Ishikawa (cell line): Measurements from ENCODE around the gene CELA1.

ENCODE experiments used
- CEBPB ChIP-seq: IDR thresholded peaks from 2 replicates; pipeline ENCODE4 v1.6.1; 2012
- CREB1 ChIP-seq: IDR thresholded peaks from 2 replicates; pipeline ENCODE4 v1.6.1; 2012; ENCODE audit warnings: low read depth
- EGR1 ChIP-seq: IDR thresholded peaks from 2 replicates; pipeline ENCODE4 v1.6.1; 2012
- EP300 ChIP-seq: IDR thresholded peaks from 2 replicates; pipeline ENCODE4 v1.6.1; 2012; ENCODE audit warnings: borderline replicate concordance
- FOXM1 ChIP-seq: IDR thresholded peaks from 2 replicates; pipeline ENCODE4 v1.6.1; 2012; ENCODE audit warnings: low read depth, borderline replicate concordance
- MAX ChIP-seq: IDR thresholded peaks from 2 replicates; pipeline ENCODE4 v1.6.1; 2012
- NFIC ChIP-seq: IDR thresholded peaks from 2 replicates; pipeline ENCODE4 v1.6.1; 2012
- RAD21 ChIP-seq: IDR thresholded peaks from 2 replicates; pipeline ENCODE4 v1.6.1; 2012; ENCODE audit warnings: low read depth
- REST ChIP-seq: IDR thresholded peaks from 2 replicates; pipeline ENCODE4 v1.6.1; 2012; ENCODE audit warnings: low read depth, mild to moderate bottlenecking
- TAF1 ChIP-seq: IDR thresholded peaks from 2 replicates; pipeline ENCODE4 v1.6.1; 2012; ENCODE audit warnings: low read depth, mild to moderate bottlenecking
- TCF12 ChIP-seq: IDR thresholded peaks from 2 replicates; pipeline ENCODE4 v1.6.1; 2012; ENCODE audit warnings: low read depth
- TEAD4 ChIP-seq: IDR thresholded peaks from 2 replicates; pipeline ENCODE4 v1.6.1; 2012
- USF1 ChIP-seq: IDR thresholded peaks from 2 replicates; pipeline ENCODE4 v1.6.1; 2012
- YY1 ChIP-seq: IDR thresholded peaks from 2 replicates; pipeline ENCODE4 v1.6.1; 2012; ENCODE audit warnings: low read depth
- ZBTB7A ChIP-seq: IDR thresholded peaks from 2 replicates; pipeline ENCODE4 v1.6.1; 2012; ENCODE audit warnings: low read depth

Gene CELA1

GRCh38 chr12:51390891-51391282 lies 44.4 kb upstream of the CELA1 start:
- no peak for TF ChIP-seq TCF12
- TF ChIP-seq YY1, result no peak
- TF ChIP-seq EP300, result no peak
- no peak for TF ChIP-seq CREB1
- TF ChIP-seq TAF1, result no peak
- peak; percentile 47; the same call in 1 of the 2 replicates for TF ChIP-seq TEAD4
- peak; percentile 37 for TF ChIP-seq MAX
- no peak for TF ChIP-seq FOXM1
- TF ChIP-seq CEBPB, result no peak
- TF ChIP-seq ZBTB7A, result no peak
- no peak for TF ChIP-seq REST
- TF ChIP-seq NFIC, result no peak
- TF ChIP-seq USF1, result no peak
- no peak for TF ChIP-seq EGR1
- TF ChIP-seq RAD21, result no peak

- TF ChIP-seq USF1 (no peak), CEBPB (no peak), REST (no peak), NFIC (no peak), TAF1 (no peak), MAX (no peak), TCF12 (no peak), EGR1 (no peak), CREB1 (no peak), TEAD4 (no peak), ZBTB7A (no peak), YY1 (no peak), FOXM1 (no peak), RAD21 (no peak), EP300 (no peak)
Measured at GRCh38 chr12:51390457-51390856, 44.0 kb upstream of the CELA1 start.

- TF ChIP-seq CEBPB, result no peak
- TF ChIP-seq YY1, result no peak
- no peak for TF ChIP-seq REST
- no peak for TF ChIP-seq USF1
- no peak for TF ChIP-seq EP300
- no peak for TF ChIP-seq CREB1
- no peak for TF ChIP-seq RAD21
- TF ChIP-seq TEAD4, result no peak
- no peak for TF ChIP-seq NFIC
- no peak for TF ChIP-seq TAF1
- TF ChIP-seq TCF12, result no peak
- no peak for TF ChIP-seq MAX
- no peak for TF ChIP-seq FOXM1
- no peak for TF ChIP-seq ZBTB7A
- no peak for TF ChIP-seq EGR1
Measured at GRCh38 chr12:51389302-51389999, 43.0 kb upstream of the CELA1 start.

GRCh38 chr12:51388846-51389245 lies 42.4 kb upstream of the CELA1 start:
- no peak for TF ChIP-seq RAD21
- no peak for TF ChIP-seq CREB1
- no peak for TF ChIP-seq NFIC
- TF ChIP-seq ZBTB7A, result no peak
- no peak for TF ChIP-seq TEAD4
- no peak for TF ChIP-seq REST
- TF ChIP-seq TAF1, result no peak
- TF ChIP-seq CEBPB, result no peak
- no peak for TF ChIP-seq EGR1
- no peak for TF ChIP-seq TCF12
- no peak for TF ChIP-seq YY1
- TF ChIP-seq MAX, result no peak
